Activated CD4-positive, alpha-beta T cell treated with anti-CD3 and anti-CD28 coated beads, Interleukin-10, Interleukin-2, amounts not matched to agents 100 ng/mL and 50 ng/mL, durations not matched to agents 16 hours and 8 hours (primary cell): ENCODE data around the gene SLC34A1.
A peak's percentile ranks its signal among the peaks of the same experiment; 100 is the strongest.

Experiments
- DNase-seq: peaks from one replicate; pipeline ENCODE4 v3.0.0-alpha.2; 2020

The SLC34A1 gene

GRCh38 chr5:177447066-177447610 lies 62.9 kb downstream of the SLC34A1 start:
- DNase-seq = peak; percentile 80

- peak; percentile 29 for DNase-seq
Measured at GRCh38 chr5:177447611-177448243, 63.5 kb downstream of the SLC34A1 start.
